Mucosa of rectum (tissue), 2 donors: Measurements from ENCODE around the gene KIF12.

Experiments used
- H3K27ac ChIP-seq, 2 donors: one replicate each; pipeline ENCODE4 v1.7.0; 2013; ENCODE audit warnings: inconsistent platforms in 2 of 2, low read depth in 2 of 2, low read length in 2 of 2
- H3K27me3 ChIP-seq, 2 donors: one replicate each; pipeline ENCODE4 v1.7.0; 2013; ENCODE audit warnings: low read length in 2 of 2; ENCODE audit not compliant: control insufficient read depth in 2 of 2, insufficient read depth in 2 of 2
- H3K36me3 ChIP-seq, 2 donors: one replicate each; pipeline ENCODE4 v1.7.0; 2013; ENCODE audit warnings: low read length in 2 of 2; ENCODE audit not compliant: control insufficient read depth in 2 of 2, insufficient read depth in 2 of 2
- H3K4me1 ChIP-seq, 2 donors: one replicate each; pipeline ENCODE4 v1.7.0; 2013; ENCODE audit warnings: low read length in 2 of 2, mild to moderate bottlenecking in 1 of 2; ENCODE audit not compliant: control insufficient read depth in 2 of 2, insufficient read depth in 2 of 2
- H3K4me3 ChIP-seq, 2 donors: one replicate each; pipeline ENCODE4 v1.7.0; 2013; ENCODE audit warnings: low read length in 2 of 2
- H3K9ac ChIP-seq, 2 donors: one replicate each; pipeline ENCODE4 v1.7.0; 2013; ENCODE audit warnings: low read length in 2 of 2, low read depth in 1 of 2, mild to moderate bottlenecking in 1 of 2
- H3K9me3 ChIP-seq, 2 donors: one replicate each; pipeline ENCODE4 v1.7.0; 2013; ENCODE audit warnings: low read length in 2 of 2; ENCODE audit not compliant: control insufficient read depth in 2 of 2
- donor health status: healthy.
- donor health status: Normal muscosa, but diverticular disease.

The KIF12 gene

DNA sequence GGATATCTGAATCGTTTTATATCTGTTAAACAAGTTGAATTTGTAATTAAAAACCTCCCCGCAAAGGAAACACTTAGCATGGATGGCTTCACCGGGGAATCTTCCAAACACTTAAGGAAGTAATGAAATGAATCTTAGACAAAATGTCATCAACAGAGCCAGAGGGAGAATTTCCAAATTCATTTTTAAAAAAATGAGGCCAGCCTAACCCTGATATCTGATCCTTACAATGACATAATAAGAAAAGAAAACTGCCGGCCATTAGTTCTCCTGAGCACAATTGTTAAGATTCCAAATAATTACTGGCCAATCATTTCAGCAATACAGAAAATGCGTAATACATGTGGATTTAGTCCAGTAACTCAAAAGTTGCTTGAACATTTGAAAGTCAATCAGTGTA is 6.1 kb upstream of the KIF12 start:
- no peak overlapping the region for H3K9ac ChIP-seq
- H3K27ac ChIP-seq, result no peak overlapping the region
- no peaks in the 10 kb centered on the region for H3K36me3 ChIP-seq
- H3K9me3 ChIP-seq, result no peaks in the 10 kb centered on the region
- H3K27me3 ChIP-seq, result no peaks in the 10 kb centered on the region
- peaks cover 0 to 2% of the 10 kb centered on the region in 2 donors for H3K4me1 ChIP-seq
- no peak overlapping the region for H3K4me3 ChIP-seq

DNA sequence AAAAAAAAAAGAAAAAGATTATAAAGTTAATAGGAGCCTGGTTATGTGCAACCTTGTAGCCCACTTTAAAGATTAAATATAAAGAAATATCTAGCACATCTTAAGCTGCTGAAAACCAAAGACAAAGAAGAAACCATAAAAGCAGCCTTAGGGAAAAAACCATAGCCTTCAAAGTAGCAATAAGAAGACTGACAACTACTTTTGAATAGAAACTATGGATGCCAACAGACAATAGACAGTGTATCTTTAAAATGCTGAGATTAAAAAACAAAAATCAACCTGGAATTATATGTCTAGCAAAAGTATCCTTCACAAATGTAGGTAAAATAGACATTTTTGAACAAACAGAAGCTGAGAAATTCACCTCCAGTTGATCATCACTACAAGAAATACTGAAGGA is 3.4 kb upstream of the KIF12 start:
- Histone ChIP-seq H3K27ac (no peak overlapping the region), H3K27me3 (no peaks in the 10 kb centered on the region), H3K9me3 (no peaks in the 10 kb centered on the region), H3K4me1 (peaks cover 7 to 12% of the 10 kb centered on the region in 2 donors), H3K36me3 (no peaks in the 10 kb centered on the region), H3K4me3 (no peak overlapping the region), H3K9ac (no peak overlapping the region)

DNA sequence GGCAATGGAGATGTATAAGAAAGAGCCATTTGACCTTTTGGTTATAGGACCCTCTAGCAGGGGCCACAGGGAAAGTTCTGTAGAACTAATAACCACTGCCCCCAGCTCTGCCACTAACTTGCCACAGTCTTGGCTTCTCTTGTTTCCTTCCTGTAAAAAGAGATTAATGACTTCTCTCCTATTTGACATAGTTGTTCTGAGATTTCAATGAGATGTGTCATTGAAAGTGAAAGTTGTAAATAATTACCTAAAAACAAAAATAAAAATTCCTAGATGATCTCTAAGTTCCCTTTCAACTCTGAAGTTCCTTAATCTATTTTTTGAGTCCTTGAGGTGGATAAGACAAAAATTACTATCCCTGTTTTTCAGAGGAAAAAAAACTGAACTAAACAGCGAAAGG is 1.4 kb upstream of the KIF12 start:
- no peaks in the 10 kb centered on the region for H3K9me3 ChIP-seq
- H3K4me3 ChIP-seq, result no peak overlapping the region
- peaks cover 0 to 1% of the 10 kb centered on the region in 2 donors for H3K36me3 ChIP-seq
- H3K27ac ChIP-seq, result no peak overlapping the region
- H3K27me3 ChIP-seq, result no peaks in the 10 kb centered on the region
- H3K9ac ChIP-seq, result no peak overlapping the region
- H3K4me1 ChIP-seq, result peaks cover 8 to 13% of the 10 kb centered on the region in 2 donors

DNA sequence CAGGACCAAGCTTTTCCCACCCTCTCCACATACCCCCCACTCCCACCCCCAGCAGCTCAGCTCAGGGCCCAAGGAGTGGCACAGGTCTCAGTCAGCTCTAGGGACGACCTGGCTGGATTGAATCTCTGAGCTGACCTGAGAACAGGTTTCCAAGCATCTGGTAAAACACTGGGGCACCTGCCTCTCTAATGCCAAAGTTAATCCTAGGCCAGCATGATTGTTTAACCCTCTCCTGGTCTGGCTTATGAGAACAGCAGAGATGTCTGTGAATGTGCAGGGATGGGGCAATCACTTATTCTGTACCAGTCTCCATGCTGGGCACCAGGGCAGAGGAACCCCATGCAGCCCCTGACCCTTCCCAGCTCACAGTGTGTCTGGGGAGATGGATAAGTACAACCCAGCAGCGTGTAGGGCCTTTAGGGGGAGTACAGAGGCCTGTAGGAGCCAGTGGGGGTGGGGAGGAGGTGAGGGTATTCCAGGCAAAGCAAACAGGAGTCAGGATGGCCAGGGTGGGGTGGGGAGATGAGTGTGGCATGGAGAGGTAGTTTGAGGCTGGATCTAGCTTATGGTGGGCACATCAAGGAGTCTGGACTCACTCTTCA is 678 bp upstream of the KIF12 start:
- H3K9me3 ChIP-seq, result no peaks in the 10 kb centered on the region
- peaks cover 8 to 13% of the 10 kb centered on the region in 2 donors for H3K4me1 ChIP-seq
- no peaks in the 10 kb centered on the region for H3K27me3 ChIP-seq
- no peak overlapping the region for H3K9ac ChIP-seq
- H3K4me3 ChIP-seq, result no peak overlapping the region
- no peak overlapping the region for H3K27ac ChIP-seq
- H3K36me3 ChIP-seq, result peaks cover 0 to 6% of the 10 kb centered on the region in 2 donors

DNA sequence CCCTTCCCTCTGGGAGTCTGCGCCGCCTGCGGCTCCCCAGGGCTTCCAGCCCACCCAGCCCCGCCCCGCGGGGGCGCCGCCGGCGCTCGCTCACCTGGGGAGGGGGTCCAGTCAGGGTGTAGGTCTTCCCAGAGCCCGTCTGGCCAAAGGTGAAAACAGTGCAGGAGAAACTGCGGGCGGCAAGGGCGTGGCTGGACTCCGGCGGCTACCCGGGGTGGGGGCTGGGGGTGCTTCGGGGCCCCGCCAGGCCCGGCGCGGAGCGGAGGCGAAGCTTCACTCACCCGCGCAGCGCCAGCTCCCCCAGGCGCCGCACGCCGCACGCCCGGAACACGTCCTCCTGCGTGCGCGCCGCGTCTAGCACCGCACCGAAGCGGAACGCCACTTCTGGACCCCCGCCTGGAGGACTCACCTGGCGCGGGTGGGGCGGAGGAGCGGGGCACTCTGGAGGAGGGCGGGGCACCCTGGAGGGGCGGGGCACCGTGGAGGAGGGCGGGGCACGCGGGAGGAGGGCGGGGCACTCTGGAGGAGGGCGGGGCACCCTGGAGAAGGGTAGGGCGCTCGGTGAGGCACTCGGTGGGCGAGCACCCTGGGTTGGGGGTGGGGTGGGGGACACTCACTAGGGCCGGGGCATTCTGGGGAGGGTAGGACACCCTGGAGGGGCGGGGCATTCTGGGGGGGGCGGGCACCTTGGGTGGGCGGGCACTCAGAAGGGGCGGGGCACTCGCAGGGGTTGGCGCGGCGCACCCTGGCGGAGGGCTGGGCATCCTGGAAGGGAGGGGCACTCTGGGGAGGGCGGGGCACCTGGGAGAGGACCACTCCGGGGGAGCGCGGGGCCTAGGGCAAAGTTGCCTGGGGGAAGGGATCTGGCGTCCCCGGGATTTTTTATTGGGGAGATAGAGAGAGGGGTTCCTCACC is 814 bp downstream of the KIF12 start:
- H3K27ac ChIP-seq, result peak overlapping the region; percentile 72
- H3K9ac ChIP-seq, result peak overlapping the region; percentile 32 to 52
- peaks cover 3 to 9% of the 10 kb centered on the region in 2 donors for H3K36me3 ChIP-seq
- peak overlapping the region; percentile 56 to 64 for H3K4me3 ChIP-seq
- H3K4me1 ChIP-seq, result peaks cover 8 to 13% of the 10 kb centered on the region in 2 donors
- no peaks in the 10 kb centered on the region for H3K9me3 ChIP-seq
- no peaks in the 10 kb centered on the region for H3K27me3 ChIP-seq

DNA sequence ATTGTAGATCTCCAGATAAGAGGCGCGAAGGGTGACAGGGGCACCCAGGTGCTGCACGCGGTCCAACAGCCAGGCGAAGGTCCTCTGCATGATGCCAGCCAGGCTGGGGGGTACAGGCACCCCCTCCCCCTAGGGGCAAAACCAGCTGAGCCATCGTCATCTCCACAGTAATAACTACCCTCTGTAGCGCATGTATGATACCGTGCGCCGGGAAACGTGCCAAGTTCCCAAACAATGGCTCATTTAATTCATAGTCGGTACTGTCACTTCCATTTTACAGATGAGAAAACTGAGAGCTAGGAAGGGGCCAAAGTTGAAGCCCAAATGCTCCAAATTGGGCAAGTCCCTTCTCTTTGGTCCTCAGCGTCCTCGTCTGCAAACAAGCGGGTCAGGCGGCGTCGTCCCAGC is 1.5 kb downstream of the KIF12 start:
- H3K4me3 ChIP-seq, result peak overlapping the region; percentile 56 to 59
- no peaks in the 10 kb centered on the region for H3K27me3 ChIP-seq
- H3K4me1 ChIP-seq, result peaks cover 8 to 13% of the 10 kb centered on the region in 2 donors
- H3K9me3 ChIP-seq, result no peaks in the 10 kb centered on the region
- peak overlapping the region in 1 of 2 donors; percentile 52 for H3K9ac ChIP-seq
- peaks cover 3 to 9% of the 10 kb centered on the region in 2 donors for H3K36me3 ChIP-seq
- peak overlapping the region in 1 of 2 donors; percentile 32 for H3K27ac ChIP-seq

DNA sequence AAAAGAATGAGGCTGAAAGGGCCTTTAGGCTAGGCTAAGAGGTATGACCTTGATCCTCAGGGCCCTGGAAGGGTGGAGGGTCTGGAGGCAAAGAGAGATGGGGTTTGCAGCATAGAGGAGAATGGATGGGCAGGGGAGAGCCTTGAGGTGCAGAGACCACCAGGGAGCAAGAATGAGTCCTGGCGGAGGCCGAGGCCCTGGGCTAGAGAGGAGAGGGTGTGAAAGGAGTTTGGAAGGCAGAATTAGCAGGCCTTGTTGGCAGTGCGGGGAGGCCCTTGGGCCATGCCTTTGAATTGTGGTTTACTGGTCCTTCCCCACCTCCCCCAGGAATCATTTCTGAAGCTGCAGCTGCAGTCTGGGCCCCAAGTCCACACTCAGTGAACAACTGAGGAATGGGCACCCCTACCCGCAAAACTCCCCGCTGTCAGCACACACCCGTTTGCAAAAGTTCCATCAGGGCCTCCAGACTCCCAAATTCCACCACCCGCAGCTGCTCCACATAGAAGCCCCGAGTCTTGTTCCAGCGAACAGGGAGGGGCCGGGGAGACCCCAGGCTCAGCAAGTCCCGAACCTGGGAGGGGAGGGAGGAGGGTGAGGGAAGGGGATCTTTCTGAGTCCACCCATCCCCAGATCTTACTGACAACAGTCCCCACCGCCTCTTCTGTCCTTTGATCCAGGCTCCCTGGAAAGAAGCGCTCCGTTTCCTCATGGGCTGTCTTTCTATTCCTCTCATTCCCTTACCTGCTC is 2.1 kb downstream of the KIF12 start:
- Histone ChIP-seq H3K4me3 (peak overlapping the region in 1 of 2 donors; percentile 59), H3K9ac (no peak overlapping the region), H3K27ac (no peak overlapping the region), H3K9me3 (no peaks in the 10 kb centered on the region), H3K4me1 (peaks cover 8 to 13% of the 10 kb centered on the region in 2 donors), H3K27me3 (no peaks in the 10 kb centered on the region), H3K36me3 (peaks cover 3 to 9% of the 10 kb centered on the region in 2 donors)

DNA sequence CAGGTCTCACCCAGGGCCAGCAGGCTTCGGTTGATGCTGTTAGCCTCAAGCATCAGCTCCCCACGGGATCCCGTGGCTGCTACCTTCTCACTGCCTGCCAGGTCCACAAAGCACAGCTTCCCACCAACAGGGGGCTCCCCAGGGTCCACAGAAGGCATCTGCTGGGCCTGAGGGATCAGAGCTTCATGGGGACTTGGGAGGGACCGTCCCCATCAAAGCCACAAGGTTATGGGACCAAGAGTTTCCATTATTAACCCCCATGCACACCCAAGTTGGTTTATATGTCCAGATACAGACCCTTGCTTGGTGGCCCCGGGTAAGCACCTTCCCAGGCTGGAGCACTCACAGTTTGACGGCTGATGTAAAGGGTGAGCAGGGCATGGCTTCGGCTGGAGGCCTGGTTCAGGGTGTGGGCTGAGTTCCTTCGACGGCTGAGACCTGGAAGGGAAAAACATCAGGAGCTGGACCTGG is 3.0 kb downstream of the KIF12 start:
- Histone ChIP-seq H3K9ac (no peak overlapping the region), H3K36me3 (peaks cover 3 to 9% of the 10 kb centered on the region in 2 donors), H3K27me3 (no peaks in the 10 kb centered on the region), H3K9me3 (no peaks in the 10 kb centered on the region), H3K27ac (no peak overlapping the region), H3K4me3 (no peak overlapping the region), H3K4me1 (peaks cover 8 to 13% of the 10 kb centered on the region in 2 donors)

DNA sequence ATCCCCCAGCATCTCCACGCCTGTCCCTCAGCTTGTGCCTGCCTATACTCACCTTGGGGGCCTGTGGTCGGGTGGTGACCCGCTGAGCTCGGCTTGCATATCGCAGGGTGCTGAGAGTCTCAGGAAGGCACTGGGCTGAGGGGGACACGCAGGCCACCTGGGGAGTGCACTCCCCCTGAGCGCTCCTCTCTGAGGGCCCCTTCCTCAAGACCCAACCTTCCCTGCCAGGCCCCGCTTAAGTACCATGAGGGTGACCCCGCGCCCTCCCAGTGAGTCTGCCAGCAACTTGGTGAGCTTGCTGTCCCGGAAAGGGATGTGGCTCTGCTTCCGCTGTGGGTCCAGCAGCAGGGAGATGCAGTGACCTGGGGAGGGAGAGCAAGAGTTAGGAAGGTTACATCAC is 4.1 kb downstream of the KIF12 start:
- Histone ChIP-seq H3K4me3 (no peak overlapping the region), H3K27ac (no peak overlapping the region), H3K9ac (no peak overlapping the region), H3K27me3 (no peaks in the 10 kb centered on the region), H3K9me3 (no peaks in the 10 kb centered on the region), H3K36me3 (peaks cover 3 to 9% of the 10 kb centered on the region in 2 donors), H3K4me1 (peaks cover 8 to 13% of the 10 kb centered on the region in 2 donors)
